OCI-LY3 (cell line): Measurements from ENCODE around the gene MALAT1.

Experiments
- EZH2phosphoT487 ChIP-seq: fragments of 200-600 bp; shearing (Covaris generic); IDR thresholded peaks from 2 replicates; pipeline ENCODE4 v1.6.1; 2018; ENCODE audit warnings: antibody characterized with exemption, mixed run types, low read depth
- TF ChIP-seq, protein P1 (sequence below): fragments of 200-600, 300-600 bp; sonication (generic); IDR thresholded peaks from 2 replicates; pipeline ENCODE4 v1.5.1; 2014; ENCODE audit warnings: antibody characterized with exemption, low read length, low read depth

DNA sequence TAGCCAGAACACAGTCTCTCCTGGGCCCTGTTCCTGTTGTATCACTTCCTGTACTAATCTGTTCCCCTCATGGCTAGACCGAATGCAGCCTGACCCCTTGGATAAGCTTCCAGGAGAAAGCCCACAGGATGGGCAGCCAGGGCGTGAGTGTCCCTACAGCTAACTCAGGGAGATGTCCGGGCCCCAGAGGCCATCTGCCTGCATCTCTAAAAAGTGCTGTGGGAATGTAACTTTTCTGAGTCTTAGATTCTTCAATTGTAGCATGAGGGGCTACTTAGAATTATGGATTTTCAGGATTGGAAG is 7.7 kb upstream of the MALAT1 start:
- TF ChIP-seq, protein P1, sequence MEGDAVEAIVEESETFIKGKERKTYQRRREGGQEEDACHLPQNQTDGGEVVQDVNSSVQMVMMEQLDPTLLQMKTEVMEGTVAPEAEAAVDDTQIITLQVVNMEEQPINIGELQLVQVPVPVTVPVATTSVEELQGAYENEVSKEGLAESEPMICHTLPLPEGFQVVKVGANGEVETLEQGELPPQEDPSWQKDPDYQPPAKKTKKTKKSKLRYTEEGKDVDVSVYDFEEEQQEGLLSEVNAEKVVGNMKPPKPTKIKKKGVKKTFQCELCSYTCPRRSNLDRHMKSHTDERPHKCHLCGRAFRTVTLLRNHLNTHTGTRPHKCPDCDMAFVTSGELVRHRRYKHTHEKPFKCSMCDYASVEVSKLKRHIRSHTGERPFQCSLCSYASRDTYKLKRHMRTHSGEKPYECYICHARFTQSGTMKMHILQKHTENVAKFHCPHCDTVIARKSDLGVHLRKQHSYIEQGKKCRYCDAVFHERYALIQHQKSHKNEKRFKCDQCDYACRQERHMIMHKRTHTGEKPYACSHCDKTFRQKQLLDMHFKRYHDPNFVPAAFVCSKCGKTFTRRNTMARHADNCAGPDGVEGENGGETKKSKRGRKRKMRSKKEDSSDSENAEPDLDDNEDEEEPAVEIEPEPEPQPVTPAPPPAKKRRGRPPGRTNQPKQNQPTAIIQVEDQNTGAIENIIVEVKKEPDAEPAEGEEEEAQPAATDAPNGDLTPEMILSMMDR = no peak
- no peak for TF ChIP-seq EZH2phosphoT487
